ENCODE results near the gene TLL2. TPM values are rescaled to one million over a fixed set of nuclear protein-coding genes. Genes with fewer than 3 reads are reported as not detected.

Gene TLL2
- total RNA-seq, 1 donor from 2014 or later, result 8.7 TPM

GRCh38 chr10:96321822-96322221, 191.9 kb downstream of the TLL2 start:
- DNase-seq (no peak), ATAC-seq (ENCODE audit: poor library complexity) (no peak)
- intact Hi-C loops (cut with DNase I), result no loop called here

- DNase-seq, result no peak
- ATAC-seq (ENCODE audit: poor library complexity), result no peak
- intact Hi-C loops (cut with DNase I), result no loop called here
Observed at GRCh38 chr10:96319754-96320474, 193.8 kb downstream of the TLL2 start.

- intact Hi-C loops (cut with DNase I), result no loop called here
- no peak for ATAC-seq (ENCODE audit: poor library complexity)
- DNase-seq, result no peak
Observed at GRCh38 chr10:96317067-96317833, 196.5 kb downstream of the TLL2 start.

Other genes with a start within 250 kb of the TLL2 start
- gene BLNK, start 242.4 kb downstream of the TLL2 start, total RNA-seq, result 0.73 TPM
- gene DNTT, start 209.5 kb downstream of the TLL2 start, total RNA-seq, result not detected
- gene OPALIN, start 154.9 kb downstream of the TLL2 start, total RNA-seq, result not detected
- 68.5 TPM for gene TM9SF3, start 73.1 kb upstream of the TLL2 start, total RNA-seq
- gene PIK3AP1, start 206.6 kb upstream of the TLL2 start, total RNA-seq, result 6.9 TPM

All from Right ventricle myocardium superior (tissue), 1 donor.